UCSD-AML1 (cell line): ENCODE measurements around the gene TOMM40L.
A peak's percentile ranks its signal among the peaks of the same experiment; 100 is the strongest.

Source experiments
- DNase-seq: peaks from one replicate; lab custom pipeline; 2025; ENCODE audit not compliant: unreplicated experiment; lab: John Stamatoyannopoulos, UW

TOMM40L gene

GRCh38 chr1:161225534-161226319 lies at the start of gene TOMM40L:
TOMM40L (plus strand) TSS chr1:161226060; CDS start chr1:161226490, 430 bp downstream.
- DNase-seq, result peak; percentile 90

GRCh38 chr1:161176468-161177111 lies 49.3 kb upstream of the TOMM40L start:
- no peak for DNase-seq

- peak; percentile 89 for DNase-seq
Measured at GRCh38 chr1:161177112-161177935, 48.5 kb upstream of the TOMM40L start, which contains the start of gene B4GALT3. B4GALT3 (minus strand) TSS chr1:161177507; CDS start chr1:161176060, 1,447 bp downstream.

DNA sequence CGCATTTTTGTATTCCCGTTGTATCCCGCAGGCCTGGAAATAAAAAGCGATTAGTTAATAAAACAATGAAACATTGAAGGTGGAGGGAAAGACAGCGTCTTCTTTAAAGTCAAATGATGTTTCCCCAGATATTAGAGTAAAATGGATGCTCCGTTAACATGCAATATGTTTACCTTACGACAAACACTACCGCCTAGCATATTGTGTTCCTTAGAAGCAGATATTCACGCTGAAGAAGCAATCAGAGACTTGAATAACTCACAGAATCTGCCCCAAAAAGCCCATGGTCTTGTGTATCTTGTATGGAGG lies 48.0 kb upstream of the TOMM40L start:
- DNase-seq, result no peak

- DNase-seq, result no peak
Measured at GRCh38 chr1:161179698-161180097, 46.2 kb upstream of the TOMM40L start.

DNA sequence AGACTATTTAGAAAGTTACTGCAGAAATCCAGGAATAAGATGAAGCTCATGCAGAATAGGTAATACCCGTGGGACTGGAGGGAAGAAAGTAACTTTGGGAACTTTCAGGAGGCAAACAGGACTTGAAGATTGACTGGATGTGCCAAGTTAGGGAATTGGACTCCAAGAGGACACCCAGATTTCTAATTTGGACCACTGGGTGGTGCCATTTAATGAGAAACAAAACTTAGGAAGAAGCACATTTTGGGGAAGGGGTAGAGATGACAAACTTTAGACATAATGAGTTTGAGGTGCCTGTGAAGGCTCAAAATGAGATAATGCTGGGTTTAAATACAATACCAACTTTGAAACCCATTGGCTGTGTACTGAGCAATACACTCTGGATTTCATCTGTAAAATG lies 45.2 kb upstream of the TOMM40L start:
- no peak for DNase-seq

GRCh38 chr1:161182214-161182613 lies 43.6 kb upstream of the TOMM40L start:
- no peak for DNase-seq

DNA sequence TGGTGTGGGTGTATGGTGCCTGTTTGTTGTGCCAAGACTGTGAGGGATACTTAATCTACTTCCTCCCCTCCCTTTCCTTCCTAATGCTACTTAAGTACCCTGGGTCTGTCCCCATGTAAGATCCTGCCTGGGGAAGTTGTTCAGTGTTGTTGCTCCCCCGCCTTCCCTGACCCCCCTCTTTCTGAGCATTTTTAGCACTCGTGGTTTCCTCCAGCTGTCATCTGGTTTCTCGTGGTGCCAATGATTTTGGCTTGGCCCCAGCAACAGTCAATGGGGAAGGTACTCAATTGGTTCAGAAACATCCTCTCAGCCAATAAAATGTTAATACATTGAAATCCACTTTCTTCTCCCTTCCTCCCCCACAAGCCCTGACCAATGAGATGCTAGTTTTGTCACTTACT lies 40.6 kb upstream of the TOMM40L start:
- peak; percentile 88 for DNase-seq

GRCh38 chr1:161185732-161186311 lies 40.0 kb upstream of the TOMM40L start:
- DNase-seq, result peak; percentile 37

DNA sequence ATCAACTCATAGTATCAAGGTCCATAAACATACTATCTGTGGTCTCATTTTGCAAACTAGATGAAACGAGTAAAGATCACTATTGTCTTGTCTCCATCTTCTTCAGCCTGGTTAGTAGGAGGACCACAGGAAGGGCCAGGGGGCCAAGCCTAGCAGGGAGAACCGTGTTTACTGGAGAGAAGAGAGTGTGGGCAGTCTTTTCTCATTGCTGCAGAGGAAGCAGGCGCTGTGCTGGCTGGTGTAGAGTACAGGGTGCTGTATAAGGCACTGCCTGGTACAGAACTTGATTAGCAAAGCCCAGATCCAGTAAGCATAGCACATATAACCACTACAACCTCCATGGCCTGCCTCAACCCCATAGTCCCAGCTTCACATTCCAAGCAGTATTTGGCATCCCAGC lies 38.5 kb upstream of the TOMM40L start:
- DNase-seq, result no peak

- no peak for DNase-seq
Measured at GRCh38 chr1:161188381-161188780, 37.5 kb upstream of the TOMM40L start.

GRCh38 chr1:161189036-161189435 lies 36.8 kb upstream of the TOMM40L start:
- no peak for DNase-seq

- no peak for DNase-seq
Measured at GRCh38 chr1:161190962-161191521, 34.8 kb upstream of the TOMM40L start.

DNA sequence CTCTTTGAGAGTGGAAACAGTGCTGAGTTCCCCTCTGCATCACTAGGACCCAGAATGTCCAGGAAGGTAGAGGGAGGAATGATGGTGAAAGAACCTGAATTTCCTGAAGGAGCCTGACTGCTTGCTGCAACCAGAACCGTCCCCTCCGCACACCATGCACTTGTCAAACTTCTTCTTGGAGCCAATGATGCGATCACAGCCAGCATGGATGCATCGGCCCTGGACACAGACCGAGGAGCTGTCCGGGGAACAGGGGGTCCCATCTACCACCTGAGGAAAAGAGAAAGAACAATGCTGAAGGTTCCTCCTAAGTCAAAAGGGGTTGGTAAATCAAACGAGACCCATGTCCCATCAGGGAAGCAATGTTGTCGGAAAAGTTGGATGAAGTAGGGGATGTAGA lies 33.9 kb upstream of the TOMM40L start:
- DNase-seq, result no peak

- peak; percentile 60 for DNase-seq
Measured at GRCh38 chr1:161192476-161193465, 33.1 kb upstream of the TOMM40L start.

DNA sequence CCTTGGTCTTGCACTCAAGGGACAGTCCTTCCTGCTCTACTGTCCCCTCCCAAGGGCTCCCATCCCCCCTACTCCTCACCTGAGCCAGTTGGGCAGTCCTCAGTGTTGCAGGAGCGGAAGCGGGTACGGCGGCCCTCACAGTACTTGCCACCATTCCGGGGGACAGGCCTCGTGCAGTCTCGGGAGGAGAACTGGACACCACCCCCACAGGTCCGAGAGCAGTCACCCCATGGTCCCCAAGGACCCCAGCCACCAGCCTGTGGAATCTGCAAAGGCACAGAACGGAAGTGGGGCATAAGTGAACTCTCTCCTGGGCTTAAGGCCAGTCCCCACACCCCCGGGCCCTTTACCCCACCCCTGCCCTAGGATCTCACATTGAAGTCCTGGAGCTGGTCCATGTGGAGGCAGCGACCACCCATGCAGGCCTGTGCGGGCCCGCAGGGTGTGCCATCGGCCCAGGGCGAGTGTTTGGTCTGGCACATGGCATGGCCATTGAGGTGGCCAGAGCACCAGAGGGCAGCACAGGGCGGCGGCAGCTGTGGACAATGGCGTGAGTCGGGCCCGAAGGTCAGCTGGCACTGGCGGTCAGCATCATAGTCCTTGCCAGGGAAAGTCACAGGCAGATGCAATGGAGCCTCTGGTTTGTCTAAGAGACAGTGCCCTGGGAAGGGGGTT lies 32.2 kb upstream of the TOMM40L start:
- no peak for DNase-seq

DNA sequence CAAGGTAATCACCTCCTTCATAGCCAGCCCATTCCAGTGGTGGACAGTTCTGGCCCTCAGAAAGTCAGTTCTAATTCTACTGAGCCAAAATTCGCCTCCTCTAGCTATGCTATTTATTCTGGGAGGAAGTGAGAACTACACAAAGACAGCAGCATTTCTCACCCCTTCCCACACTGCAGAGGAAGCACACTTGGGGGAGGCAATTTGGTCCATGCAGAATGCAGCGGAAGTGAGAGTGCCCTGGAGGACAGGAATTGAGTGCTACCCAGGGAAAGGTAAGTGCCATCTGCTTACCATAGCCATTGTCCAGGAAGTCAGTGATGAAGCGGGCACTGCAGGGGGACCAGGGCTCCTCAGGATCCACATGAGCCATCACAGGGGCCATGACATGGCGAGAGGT lies 30.7 kb upstream of the TOMM40L start:
- no peak for DNase-seq

DNA sequence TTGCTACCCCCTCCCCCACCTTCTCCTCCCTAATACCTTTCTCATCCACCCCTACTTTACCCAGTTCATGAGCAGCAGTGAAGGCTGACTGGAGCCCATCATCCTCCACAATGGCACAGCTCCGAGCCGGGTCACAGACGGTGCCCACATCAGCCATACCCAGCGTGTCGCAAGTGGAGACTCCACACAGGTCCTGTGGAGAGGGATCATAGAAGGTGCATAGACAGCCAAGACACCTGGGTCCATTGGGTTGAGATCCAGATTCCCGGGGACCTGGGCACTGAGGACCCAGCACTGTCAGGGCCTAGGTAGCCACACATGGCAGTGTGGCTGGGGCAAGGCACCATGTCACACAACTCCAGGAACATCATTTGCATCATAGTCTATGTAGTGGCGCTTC lies 29.7 kb upstream of the TOMM40L start:
- no peak for DNase-seq
